NCI-H128 (cell line): ENCODE data around the gene TRHDE.

Experiments used
- DNase-seq: peaks from one replicate; lab custom pipeline; 2025; ENCODE audit not compliant: unreplicated experiment; lab: John Stamatoyannopoulos, UW

The TRHDE gene

GRCh38 chr12:72307229-72307628 is 35.1 kb downstream of the TRHDE start:
- DNase-seq = no peak

GRCh38 chr12:72311946-72312345 is 39.8 kb downstream of the TRHDE start:
- no peak for DNase-seq

DNA sequence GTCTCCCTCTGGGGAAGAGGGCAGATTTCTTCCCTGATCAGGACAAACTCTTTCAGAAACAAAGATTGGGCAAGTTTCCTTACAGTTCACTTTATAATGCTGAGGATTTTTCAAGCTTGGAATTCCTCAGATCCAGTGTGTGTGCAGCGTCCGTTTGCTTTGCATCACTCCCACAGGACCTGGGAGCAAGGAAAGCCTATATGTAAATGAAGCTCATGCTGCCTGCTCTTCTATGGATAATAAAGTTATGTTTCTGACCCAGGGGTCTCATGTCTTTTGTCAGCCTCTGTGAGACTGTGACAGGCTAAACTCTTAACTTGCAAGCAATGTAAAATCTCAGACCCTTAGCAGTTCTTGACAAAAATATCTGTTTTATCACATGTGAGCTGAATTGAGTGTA is 41.6 kb downstream of the TRHDE start:
- DNase-seq = no peak

- DNase-seq = no peak
These were observed 43.7 kb downstream of the TRHDE start for GRCh38 chr12:72315858-72316257.

GRCh38 chr12:72318341-72318740 is 46.2 kb downstream of the TRHDE start:
- DNase-seq = no peak

DNA sequence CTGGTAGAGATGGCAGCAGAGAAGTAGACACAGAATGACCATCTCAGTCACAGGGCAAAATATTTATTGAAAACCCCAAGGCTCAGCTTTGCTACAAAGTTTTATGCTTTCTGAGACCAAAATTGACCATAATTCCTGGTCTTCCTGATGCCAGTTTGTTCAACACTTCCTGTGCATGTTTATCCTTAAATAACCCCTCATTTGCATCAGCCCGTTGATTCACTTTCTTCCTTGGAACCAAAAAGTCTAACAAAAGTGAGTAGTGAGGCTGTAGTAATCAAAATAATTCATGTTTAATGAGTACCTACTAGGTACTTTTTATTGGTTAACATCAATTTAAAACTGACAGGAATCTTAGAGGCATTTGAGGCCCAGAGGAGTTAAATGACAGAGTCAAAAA is 51.7 kb downstream of the TRHDE start:
- no peak for DNase-seq

DNA sequence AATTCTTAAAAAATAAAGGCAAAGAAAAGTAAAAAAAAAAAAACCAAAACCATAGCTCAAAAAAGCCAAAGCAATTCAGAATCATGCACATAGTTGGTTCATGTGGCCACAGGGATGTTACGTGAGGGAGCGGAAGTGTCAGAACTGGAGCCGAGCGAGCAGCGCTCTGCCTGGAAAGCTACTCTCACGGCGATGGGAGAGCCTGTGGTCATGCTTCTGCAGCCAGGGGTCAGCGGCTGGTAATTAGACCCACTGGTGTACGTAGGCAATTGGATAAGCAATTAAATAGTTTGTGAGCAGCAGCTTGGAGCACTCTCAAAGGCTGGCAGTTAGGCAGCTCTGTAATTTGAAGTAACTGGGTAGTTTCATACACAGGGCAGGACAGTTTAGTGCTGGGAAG is 58.1 kb downstream of the TRHDE start:
- no peak for DNase-seq

- no peak for DNase-seq
These were observed 58.6 kb downstream of the TRHDE start for GRCh38 chr12:72330784-72331183.

- no peak for DNase-seq
These were observed 65.2 kb downstream of the TRHDE start for GRCh38 chr12:72337382-72337781.

GRCh38 chr12:72337946-72338345 is 65.8 kb downstream of the TRHDE start:
- DNase-seq = no peak

DNA sequence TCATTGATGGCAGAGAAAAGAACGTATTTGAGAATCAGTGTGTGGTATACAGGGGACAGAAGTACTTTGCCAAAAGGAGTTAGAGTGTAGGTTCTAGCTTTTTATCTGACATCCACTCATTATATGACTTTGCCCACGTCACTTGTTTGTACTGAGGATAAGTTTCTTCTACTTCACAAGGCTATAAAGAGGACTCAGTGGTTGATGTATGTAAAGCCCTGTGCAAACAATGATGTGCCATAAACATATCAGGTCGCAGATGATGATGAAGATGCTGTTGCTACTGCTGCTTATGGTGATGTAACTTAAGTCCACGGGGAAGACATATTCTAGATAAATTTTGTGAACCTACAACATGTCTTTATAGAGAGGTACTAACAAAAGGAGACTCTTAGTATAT is 66.3 kb downstream of the TRHDE start:
- no peak for DNase-seq

- peak; percentile 43 for DNase-seq
These were observed 74.3 kb downstream of the TRHDE start for GRCh38 chr12:72346363-72346944.

GRCh38 chr12:72349491-72349890 is 77.3 kb downstream of the TRHDE start:
- DNase-seq = no peak

DNA sequence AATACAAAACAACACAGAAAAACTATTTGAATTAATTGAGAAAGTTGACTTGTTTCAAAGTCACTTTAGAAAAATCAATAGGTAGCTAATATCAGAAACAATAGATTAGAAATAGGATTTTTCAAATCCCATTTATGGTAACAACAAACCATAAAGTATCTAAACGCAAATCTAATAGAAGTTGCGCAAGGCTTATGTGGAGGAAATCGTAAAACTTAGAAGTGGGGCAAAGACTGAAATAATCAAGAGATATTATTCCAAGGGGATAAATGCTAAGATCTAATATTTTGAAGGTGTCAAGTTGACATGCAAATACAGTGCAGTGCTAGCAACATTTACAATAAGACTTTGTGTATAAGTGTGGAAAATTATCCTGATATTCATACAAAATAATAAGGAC is 87.2 kb downstream of the TRHDE start:
- no peak for DNase-seq

GRCh38 chr12:72365151-72365550 is 93.0 kb downstream of the TRHDE start:
- no peak for DNase-seq

- DNase-seq = no peak
These were observed 94.1 kb downstream of the TRHDE start for GRCh38 chr12:72366255-72366654.

GRCh38 chr12:72368298-72368697 is 96.1 kb downstream of the TRHDE start:
- no peak for DNase-seq

- DNase-seq = no peak
These were observed 96.7 kb downstream of the TRHDE start for GRCh38 chr12:72368719-72369422.

DNA sequence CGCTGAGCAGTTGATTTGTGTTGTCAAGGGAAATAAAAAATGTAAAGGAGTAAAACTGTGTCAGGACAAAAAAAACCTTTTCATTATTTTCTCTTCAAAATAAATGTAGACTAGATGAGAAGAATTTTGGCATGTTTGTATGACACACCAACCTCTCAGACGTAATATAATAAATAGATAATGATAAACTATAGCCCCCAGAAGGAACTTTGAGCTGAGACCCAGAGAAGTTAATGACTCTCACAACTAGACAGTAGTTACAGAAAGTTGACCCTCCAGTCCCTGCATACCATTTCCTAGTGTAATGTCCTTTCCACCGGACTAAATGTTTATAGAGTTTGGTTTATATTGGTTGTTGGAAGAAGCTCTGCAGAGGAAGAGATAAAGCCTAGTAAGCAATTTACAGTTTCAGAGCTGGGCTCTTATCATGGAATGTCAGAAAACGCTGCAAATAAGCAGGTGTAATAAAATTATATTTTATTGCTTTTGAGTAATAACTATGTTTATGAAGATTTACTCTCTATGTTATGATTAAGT is 97.3 kb downstream of the TRHDE start:
- no peak for DNase-seq

DNA sequence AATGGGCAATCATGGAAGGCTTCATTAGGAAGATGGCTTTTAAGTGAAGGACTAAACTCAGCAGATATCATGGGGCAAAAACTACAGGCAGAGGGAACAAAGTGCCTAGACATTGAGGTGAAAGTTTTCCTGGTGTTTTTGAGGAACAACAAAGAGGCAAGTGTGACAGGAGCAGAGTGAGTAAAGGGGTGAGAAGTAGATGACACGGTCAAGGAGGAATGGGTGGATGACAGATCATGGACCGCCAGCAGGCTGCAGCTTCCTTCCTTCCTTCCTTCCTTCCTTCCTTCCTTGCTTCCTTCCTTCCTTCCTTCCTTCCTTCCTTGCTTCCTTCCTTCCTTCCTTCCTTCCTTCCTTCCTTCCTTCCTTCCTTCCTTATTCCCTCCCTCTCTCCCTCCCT is 108.3 kb downstream of the TRHDE start:
- no peak for DNase-seq

- DNase-seq = no peak
These were observed 116.2 kb downstream of the TRHDE start for GRCh38 chr12:72388322-72388721.

- no peak for DNase-seq
These were observed 118.0 kb downstream of the TRHDE start for GRCh38 chr12:72390146-72390545.

- DNase-seq = no peak
These were observed 133.9 kb downstream of the TRHDE start for GRCh38 chr12:72406111-72406510.
